Peyer's patch (tissue), 4 donors: Measurements from ENCODE around the gene SNX9. TPM values are rescaled to one million over a fixed set of nuclear protein-coding genes. Genes with fewer than 3 reads are reported as not detected.

ENCODE experiments used
- DNase-seq, 3 donors: peaks; one replicate each; pipeline ENCODE4 v3.0.0-alpha.2; 2017 to 2019
- H3K27ac ChIP-seq, 4 donors: fragments of 200-600 bp; sonication (generic); one replicate each; pipeline ENCODE4 v1.5.1; 2016 to 2019
- H3K27me3 ChIP-seq, 2 donors: fragments of 200-600 bp; sonication (generic); one replicate each; pipeline ENCODE4 v1.5.1; 2019
- H3K36me3 ChIP-seq, 3 donors: fragments of 200-600 bp; sonication (generic); one replicate each; pipeline ENCODE4 v1.5.1; 2016 to 2019
- H3K4me1 ChIP-seq, 4 donors: fragments of 200-600 bp; sonication (generic); one replicate each; pipeline ENCODE4 v1.5.1; 2016 to 2019
- H3K4me3 ChIP-seq, 4 donors: fragments of 200-600 bp; sonication (generic); 1 replicate in 3 of 4; 2 replicates in 1 of 4; pipeline ENCODE4 v1.5.1; 2016 to 2019; ENCODE audit warnings: mild to moderate bottlenecking in 1 of 4
- H3K9me3 ChIP-seq, 4 donors: fragments of 200-600 bp; sonication (generic); one replicate each; pipeline ENCODE4 v1.5.1; 2016 to 2019; ENCODE audit warnings: mild to moderate bottlenecking in 1 of 4
- CTCF ChIP-seq, 6 experiments: fragments of 450-650 bp in 4 of 6; fragments of 200-600 bp in 2 of 6; sonication (generic) in 1 of 6; IDR thresholded peaks; one replicate each; pipeline ENCODE4 v1.5.1; 2017 to 2019; ENCODE audit warnings: antibody characterized with exemption in 6 of 6, mild to moderate bottlenecking in 3 of 6, moderate library complexity in 1 of 6
- POLR2A ChIP-seq, 2 donors: fragments of 450-650 bp; IDR thresholded peaks; one replicate each; pipeline ENCODE4 v1.5.1; 2017; ENCODE audit warnings: antibody characterized with exemption in 2 of 2, mild to moderate bottlenecking in 2 of 2, moderate library complexity in 2 of 2
- total RNA-seq, 4 donors: library from RNA; depleted of rRNA; stranded (reverse); fragments of >200 nt; gene quantifications; one replicate each; pipeline ENCODE4 v1.1.0, GENCODE V29; 2016

SNX9 gene
- total RNA-seq, 4 donors from 2014 or later, result 49.8 to 59.1 (median 52.5) TPM

- Histone ChIP-seq H3K9me3 (no peaks in the 10 kb centered on the region), H3K27ac (no peak overlapping the region), H3K36me3 (peaks cover 0 to 87% (median 0%) of the 10 kb centered on the region in 3 donors), H3K4me3 (no peak overlapping the region), H3K27me3 (no peaks in the 10 kb centered on the region), H3K4me1 (no peaks in the 10 kb centered on the region)
- TF ChIP-seq POLR2A (IDR thresholded peaks at IDR 0.05) (no peak), CTCF (IDR thresholded peaks at IDR 0.05) (no peak)
- no peak for DNase-seq
These were observed 105.4 kb downstream of the SNX9 start for GRCh38 chr6:157928428-157928827.

GRCh38 chr6:157929076-157929475, 106.0 kb downstream of the SNX9 start:
- H3K27me3 ChIP-seq, result no peaks in the 10 kb centered on the region
- no peaks in the 10 kb centered on the region for H3K9me3 ChIP-seq
- no peak overlapping the region for H3K4me3 ChIP-seq
- no peak for TF ChIP-seq POLR2A (IDR thresholded peaks at IDR 0.05)
- TF ChIP-seq CTCF (IDR thresholded peaks at IDR 0.05), result no peak
- no peak for DNase-seq
- peaks cover 0 to 87% (median 0%) of the 10 kb centered on the region in 3 donors for H3K36me3 ChIP-seq
- H3K4me1 ChIP-seq, result no peaks in the 10 kb centered on the region
- H3K27ac ChIP-seq, result no peak overlapping the region

- Histone ChIP-seq H3K36me3 (peaks cover 0 to 80% (median 0%) of the 10 kb centered on the region in 3 donors), H3K9me3 (no peaks in the 10 kb centered on the region), H3K27me3 (no peaks in the 10 kb centered on the region), H3K27ac (no peak overlapping the region), H3K4me3 (no peak overlapping the region), H3K4me1 (no peaks in the 10 kb centered on the region)
- no peak for DNase-seq
- TF ChIP-seq CTCF (IDR thresholded peaks at IDR 0.05), result no peak
- no peak for TF ChIP-seq POLR2A (IDR thresholded peaks at IDR 0.05)
These were observed 106.8 kb downstream of the SNX9 start for GRCh38 chr6:157929765-157930319.

- no peak overlapping the region for H3K27ac ChIP-seq
- H3K27me3 ChIP-seq, result no peaks in the 10 kb centered on the region
- DNase-seq, result no peak
- no peaks in the 10 kb centered on the region for H3K9me3 ChIP-seq
- peaks cover 0 to 5% (median 0%) of the 10 kb centered on the region in 4 donors for H3K4me1 ChIP-seq
- no peak overlapping the region for H3K4me3 ChIP-seq
- TF ChIP-seq CTCF (IDR thresholded peaks at IDR 0.05) (no peak), POLR2A (IDR thresholded peaks at IDR 0.05) (no peak)
- H3K36me3 ChIP-seq, result peaks cover 0 to 85% (median 0%) of the 10 kb centered on the region in 3 donors
These were observed 112.7 kb downstream of the SNX9 start for GRCh38 chr6:157935786-157936185.

GRCh38 chr6:157937318-157937717, 114.3 kb downstream of the SNX9 start:
- no peak for DNase-seq

More at GRCh38 chr6:157937318-157937717, 114.3 kb downstream of the SNX9 start:
- H3K4me3 ChIP-seq, result no peak overlapping the region
- H3K4me1 ChIP-seq, result peaks cover 0 to 5% (median 0%) of the 10 kb centered on the region in 4 donors
- H3K36me3 ChIP-seq, result peaks cover 0 to 87% (median 0%) of the 10 kb centered on the region in 3 donors
- no peak for TF ChIP-seq CTCF (IDR thresholded peaks at IDR 0.05)
- no peak for TF ChIP-seq POLR2A (IDR thresholded peaks at IDR 0.05)
- no peak overlapping the region for H3K27ac ChIP-seq
- no peaks in the 10 kb centered on the region for H3K9me3 ChIP-seq
- no peaks in the 10 kb centered on the region for H3K27me3 ChIP-seq
